HUES6 (cell line): ENCODE measurements around the gene ERFE.
"Not testable (repeated sequence)": the region's sequence is repeated elsewhere in the genome, so short reads cannot be mapped to it uniquely, and the experiment has no call there.

Experiments used
- H3K27ac ChIP-seq: 2 replicates; pipeline ENCODE4 v1.7.0; 2013; ENCODE audit warnings: low read depth, mild to moderate bottlenecking, low read length, inconsistent platforms
- H3K27me3 ChIP-seq: 2 replicates; pipeline ENCODE4 v1.6.1; 2013; ENCODE audit warnings: low read length; ENCODE audit not compliant: control insufficient read depth, insufficient read depth
- H3K36me3 ChIP-seq: 2 replicates; pipeline ENCODE4 v1.6.1; 2013; ENCODE audit warnings: low read length; ENCODE audit not compliant: control insufficient read depth, insufficient read depth
- H3K4me1 ChIP-seq: 2 replicates; pipeline ENCODE4 v1.6.1; 2013; ENCODE audit warnings: low read length; ENCODE audit not compliant: control insufficient read depth, insufficient read depth
- H3K4me3 ChIP-seq: 2 replicates; pipeline ENCODE4 v1.5.1; 2013; ENCODE audit warnings: low read depth, low read length
- H3K9ac ChIP-seq: one replicate; pipeline ENCODE4 v1.6.1; 2013; ENCODE audit warnings: mild to moderate bottlenecking, low read length
- H3K9me3 ChIP-seq: 2 replicates; pipeline ENCODE4 v1.6.1; 2013; ENCODE audit warnings: low read depth, low read length; ENCODE audit not compliant: control insufficient read depth, insufficient read depth

ERFE gene

GRCh38 chr2:238158509-238159070 lies at the start of gene ERFE:
Gene ERFE, plus strand, starts transcription at chr2:238158970. Its CDS starts 38 bp downstream, at chr2:238159008.
- Histone ChIP-seq H3K9me3 (no peaks in the 10 kb centered on the region), H3K27ac (no peak within 1 kb of the TSS), H3K4me3 (peak within 1 kb of the TSS; percentile 66), H3K9ac (no peak within 1 kb of the TSS), H3K36me3 (no peaks in the 10 kb centered on the region), H3K4me1 (peaks cover 9% of the 10 kb centered on the region), H3K27me3 (peaks cover 52% of the 10 kb centered on the region)

GRCh38 chr2:238113611-238114010 lies 45.2 kb upstream of the ERFE start:
- H3K4me3 ChIP-seq: no peak overlapping the region
- H3K36me3 ChIP-seq: no peaks in the 10 kb centered on the region
- peaks cover 11% of the 10 kb centered on the region; the same call in 1 of the 2 replicates for H3K9me3 ChIP-seq
- H3K4me1 ChIP-seq: peaks cover 7% of the 10 kb centered on the region
- no peak overlapping the region for H3K27ac ChIP-seq
- H3K9ac ChIP-seq: no peak overlapping the region
- H3K27me3 ChIP-seq: peaks cover 14% of the 10 kb centered on the region

- Histone ChIP-seq H3K27me3 (peaks cover 21% of the 10 kb centered on the region), H3K9ac (no peak overlapping the region), H3K4me3 (no peak overlapping the region)
Measured at GRCh38 chr2:238114331-238114841, 44.4 kb upstream of the ERFE start.

GRCh38 chr2:238114851-238115660 lies 43.7 kb upstream of the ERFE start:
- Histone ChIP-seq H3K9ac (no peak overlapping the region), H3K36me3 (no peaks in the 10 kb centered on the region), H3K9me3 (peaks cover 11% of the 10 kb centered on the region; the same call in 1 of the 2 replicates), H3K27ac (no peak overlapping the region), H3K4me3 (no peak overlapping the region), H3K4me1 (no peaks in the 10 kb centered on the region), H3K27me3 (peaks cover 28% of the 10 kb centered on the region)

More at GRCh38 chr2:238114331-238114841, 44.4 kb upstream of the ERFE start:
- Histone ChIP-seq H3K36me3 (no peaks in the 10 kb centered on the region), H3K9me3 (peaks cover 11% of the 10 kb centered on the region; the same call in 1 of the 2 replicates), H3K27ac (no peak overlapping the region), H3K4me1 (no peaks in the 10 kb centered on the region)

GRCh38 chr2:238115709-238116108 lies 43.1 kb upstream of the ERFE start:
- not testable (repeated sequence) for H3K4me3 ChIP-seq, H3K9ac ChIP-seq, H3K27ac ChIP-seq, H3K36me3 ChIP-seq, H3K4me1 ChIP-seq
- peaks cover 31% of the 10 kb centered on the region for H3K27me3 ChIP-seq
- H3K9me3 ChIP-seq: peaks cover 11% of the 10 kb centered on the region; the same call in 1 of the 2 replicates

- Histone ChIP-seq H3K9ac (no peak overlapping the region), H3K36me3 (no peaks in the 10 kb centered on the region), H3K9me3 (peaks cover 11% of the 10 kb centered on the region; the same call in 1 of the 2 replicates), H3K27me3 (peaks cover 31% of the 10 kb centered on the region), H3K4me1 (no peaks in the 10 kb centered on the region), H3K27ac (no peak overlapping the region), H3K4me3 (no peak overlapping the region)
Measured at GRCh38 chr2:238116298-238117198, 42.2 kb upstream of the ERFE start.

GRCh38 chr2:238117199-238118154 lies 41.3 kb upstream of the ERFE start:
- Histone ChIP-seq H3K27me3 (peaks cover 31% of the 10 kb centered on the region), H3K9ac (no peak overlapping the region), H3K9me3 (peaks cover 11% of the 10 kb centered on the region; the same call in 1 of the 2 replicates), H3K4me3 (no peak overlapping the region), H3K36me3 (no peaks in the 10 kb centered on the region), H3K4me1 (no peaks in the 10 kb centered on the region), H3K27ac (no peak overlapping the region)

- Histone ChIP-seq H3K4me3 (no peak overlapping the region), H3K4me1 (no peaks in the 10 kb centered on the region), H3K36me3 (no peaks in the 10 kb centered on the region), H3K9ac (no peak overlapping the region), H3K9me3 (no peaks in the 10 kb centered on the region), H3K27me3 (peaks cover 31% of the 10 kb centered on the region), H3K27ac (no peak overlapping the region)
Measured at GRCh38 chr2:238119756-238120462, 38.9 kb upstream of the ERFE start.

GRCh38 chr2:238120463-238121298 lies 38.1 kb upstream of the ERFE start:
- no peak overlapping the region for H3K27ac ChIP-seq
- no peaks in the 10 kb centered on the region for H3K36me3 ChIP-seq
- H3K9ac ChIP-seq: no peak overlapping the region
- H3K9me3 ChIP-seq: no peaks in the 10 kb centered on the region
- peaks cover 31% of the 10 kb centered on the region for H3K27me3 ChIP-seq
- H3K4me3 ChIP-seq: no peak overlapping the region
- H3K4me1 ChIP-seq: no peaks in the 10 kb centered on the region
